Measurements from ENCODE around the gene RFNG. TPM values are rescaled to one million over a fixed set of nuclear protein-coding genes. Genes with fewer than 3 reads are reported as not detected.

The RFNG gene
- polyA plus RNA-seq, 1 donor (not counting 4 experiments of a cell fraction or from before 2014, with no cell fraction given) = 10.2 TPM

DNA sequence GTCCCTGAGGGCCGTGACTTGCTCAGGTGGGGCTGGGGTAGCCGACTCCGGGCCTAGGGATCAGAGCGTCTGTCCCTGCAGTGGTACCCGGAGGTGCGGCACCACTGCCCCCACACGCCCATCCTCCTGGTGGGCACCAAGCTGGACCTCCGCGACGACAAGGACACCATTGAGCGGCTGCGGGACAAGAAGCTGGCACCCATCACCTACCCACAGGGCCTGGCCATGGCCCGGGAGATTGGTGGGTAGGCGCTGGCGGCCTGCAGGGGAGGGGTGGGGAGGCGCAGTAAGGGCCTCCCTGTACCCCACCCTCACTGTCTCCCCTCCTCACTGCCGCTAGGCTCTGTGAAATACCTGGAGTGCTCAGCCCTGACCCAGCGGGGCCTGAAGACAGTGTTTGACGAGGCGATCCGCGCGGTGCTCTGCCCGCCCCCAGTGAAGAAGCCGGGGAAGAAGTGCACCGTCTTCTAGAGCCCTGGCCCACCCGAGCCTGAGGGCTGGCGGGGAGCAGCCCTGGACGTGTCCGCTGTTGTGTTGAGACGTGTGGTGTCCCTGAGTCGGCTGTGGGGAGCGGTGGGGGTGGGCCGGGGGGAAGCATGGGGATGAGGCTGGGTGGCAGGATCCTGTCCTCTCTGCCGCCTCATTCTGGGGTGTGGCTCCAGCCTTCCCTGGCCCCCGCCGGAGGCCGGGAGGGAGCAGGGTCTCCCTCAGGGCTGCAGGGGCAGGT lies 18.1 kb downstream of the RFNG start:
- Histone ChIP-seq H2AFZ (ENCODE audit: control insufficient read depth, low read length) (no peak overlapping the region), H3K9me1 (ENCODE audit: control insufficient read depth, extremely low read depth, insufficient read depth, low read length) (no peaks in the 10 kb centered on the region), H3K79me2 (ENCODE audit: control insufficient read depth, insufficient read depth, low read length) (no peaks in the 10 kb centered on the region), H4K20me1 (ENCODE audit: control insufficient read depth, extremely low read depth, insufficient read depth, low read length) (peaks cover 3% of the 10 kb centered on the region), H3K4me1 (ENCODE audit: control insufficient read depth, extremely low read depth, insufficient read depth, low read length) (peaks cover 24% of the 10 kb centered on the region), H3K9me3 (ENCODE audit: control insufficient read depth, low read depth, low read length) (no peaks in the 10 kb centered on the region), H3K4me3 (ENCODE audit: control insufficient read depth in 2 of 3, extremely low read depth in 1 of 3, insufficient read depth in 2 of 3, low read depth in 1 of 3, low read length in 3 of 3) (no peak overlapping the region), H3K27me3 (ENCODE audit: control insufficient read depth, extremely low read depth, insufficient read depth, low read length) (no peaks in the 10 kb centered on the region), H3K4me2 (ENCODE audit: control insufficient read depth, extremely low read depth, insufficient read depth, low read depth, low read length) (no peak overlapping the region), H3K9ac (ENCODE audit: control insufficient read depth, extremely low read depth, insufficient read depth, low read length) (no peak overlapping the region), H3K27ac (ENCODE audit: control insufficient read depth, insufficient read depth, low read length) (no peak overlapping the region), H3K36me3 (ENCODE audit: control insufficient read depth in 2 of 2, extremely low read depth in 1 of 2, insufficient read depth in 2 of 2, low read length in 2 of 2) (peaks cover 1 to 5% of the 10 kb centered on the region in 2 experiments)
- dilution Hi-C loops (cut with MboI; ENCODE audit: extremely low pct_ligation_motif_present, low sequenced_read_pairs) = no loop called here
- TF ChIP-seq EZH2 (IDR thresholded peaks at IDR 0.05; ENCODE audit: low read length) = no peak
- TF ChIP-seq CTCF (optimal IDR thresholded peaks at IDR 0.05 in 1 of 3, IDR thresholded peaks at IDR 0.05 in 1 of 3, conservative IDR thresholded peaks at IDR 0.05 in 1 of 3; ENCODE audit: extremely low read depth in 1 of 3, insufficient read depth in 2 of 3, low read length in 3 of 3) = no peak
- FAIRE-seq = no peak
- no peak for DNase-seq (ENCODE audit: low read depth, low spot score)

DNA sequence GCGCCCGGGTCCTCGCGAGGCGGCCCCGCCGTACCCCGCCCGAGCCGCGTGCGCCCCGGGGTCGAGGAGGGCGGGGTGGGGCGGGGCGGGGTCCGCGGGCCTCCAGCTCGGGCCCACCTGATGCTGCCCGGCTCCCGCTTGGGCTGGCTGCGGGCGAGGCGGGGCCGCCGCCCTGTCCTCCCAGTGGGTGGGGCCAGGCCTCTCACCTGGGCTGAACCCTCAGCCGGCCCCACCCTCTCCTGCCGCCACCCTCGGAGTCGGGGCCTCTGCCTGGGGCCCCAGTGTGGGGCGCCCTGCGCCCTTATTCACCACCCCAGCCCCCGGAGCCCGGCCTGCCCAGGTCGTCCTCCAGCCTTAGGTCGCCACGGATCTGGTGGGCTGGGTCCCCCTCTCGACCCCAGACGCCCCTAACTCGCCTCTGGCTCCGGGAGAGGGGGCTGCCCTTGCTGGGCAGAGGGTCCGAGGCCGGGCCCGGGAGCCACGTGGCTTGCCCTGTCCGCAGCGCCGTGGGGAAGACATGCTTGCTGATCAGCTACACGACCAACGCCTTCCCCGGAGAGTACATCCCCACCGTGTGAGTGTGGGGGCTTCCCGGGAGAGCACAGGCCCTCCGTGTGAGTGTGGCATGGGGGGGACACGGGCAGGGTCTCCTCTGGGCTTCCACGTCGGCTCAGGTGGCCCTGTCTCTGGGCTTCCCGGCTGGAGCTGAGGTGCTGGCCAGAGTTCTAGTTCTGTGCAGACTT lies 19.6 kb downstream of the RFNG start:
- TF ChIP-seq EZH2 (IDR thresholded peaks at IDR 0.05; ENCODE audit: low read length) (no peak), CTCF (optimal IDR thresholded peaks at IDR 0.05 in 1 of 3, IDR thresholded peaks at IDR 0.05 in 1 of 3, conservative IDR thresholded peaks at IDR 0.05 in 1 of 3; ENCODE audit: extremely low read depth in 1 of 3, insufficient read depth in 2 of 3, low read length in 3 of 3) (no peak)
- Histone ChIP-seq H3K27me3 (ENCODE audit: control insufficient read depth, extremely low read depth, insufficient read depth, low read length) (no peaks in the 10 kb centered on the region), H3K4me1 (ENCODE audit: control insufficient read depth, extremely low read depth, insufficient read depth, low read length) (peaks cover 20% of the 10 kb centered on the region), H2AFZ (ENCODE audit: control insufficient read depth, low read length) (no peak overlapping the region), H3K9ac (ENCODE audit: control insufficient read depth, extremely low read depth, insufficient read depth, low read length) (peak overlapping the region; percentile 52), H3K4me2 (ENCODE audit: control insufficient read depth, extremely low read depth, insufficient read depth, low read depth, low read length) (peak overlapping the region; percentile 62), H4K20me1 (ENCODE audit: control insufficient read depth, extremely low read depth, insufficient read depth, low read length) (peaks cover 3% of the 10 kb centered on the region), H3K79me2 (ENCODE audit: control insufficient read depth, insufficient read depth, low read length) (no peaks in the 10 kb centered on the region), H3K36me3 (ENCODE audit: control insufficient read depth in 2 of 2, extremely low read depth in 1 of 2, insufficient read depth in 2 of 2, low read length in 2 of 2) (peaks cover 1 to 7% of the 10 kb centered on the region in 2 experiments), H3K4me3 (ENCODE audit: control insufficient read depth in 2 of 3, extremely low read depth in 1 of 3, insufficient read depth in 2 of 3, low read depth in 1 of 3, low read length in 3 of 3) (peak overlapping the region; percentile 34 to 46 (median 43)), H3K9me1 (ENCODE audit: control insufficient read depth, extremely low read depth, insufficient read depth, low read length) (no peaks in the 10 kb centered on the region), H3K9me3 (ENCODE audit: control insufficient read depth, low read depth, low read length) (no peaks in the 10 kb centered on the region), H3K27ac (ENCODE audit: control insufficient read depth, insufficient read depth, low read length) (no peak overlapping the region)
- DNase-seq (ENCODE audit: low read depth, low spot score) (no peak), FAIRE-seq (no peak)
- dilution Hi-C loops (cut with MboI; ENCODE audit: extremely low pct_ligation_motif_present, low sequenced_read_pairs) = no loop called here

All from keratinocyte (primary cell).